NCI-H510A (cell line): Measurements from ENCODE around the gene COL21A1.
A peak's percentile ranks its signal among the peaks of the same experiment; 100 is the strongest.

Experiments used
- DNase-seq: peaks from one replicate; lab custom pipeline; 2025; lab: John Stamatoyannopoulos, UW

COL21A1 gene

DNA sequence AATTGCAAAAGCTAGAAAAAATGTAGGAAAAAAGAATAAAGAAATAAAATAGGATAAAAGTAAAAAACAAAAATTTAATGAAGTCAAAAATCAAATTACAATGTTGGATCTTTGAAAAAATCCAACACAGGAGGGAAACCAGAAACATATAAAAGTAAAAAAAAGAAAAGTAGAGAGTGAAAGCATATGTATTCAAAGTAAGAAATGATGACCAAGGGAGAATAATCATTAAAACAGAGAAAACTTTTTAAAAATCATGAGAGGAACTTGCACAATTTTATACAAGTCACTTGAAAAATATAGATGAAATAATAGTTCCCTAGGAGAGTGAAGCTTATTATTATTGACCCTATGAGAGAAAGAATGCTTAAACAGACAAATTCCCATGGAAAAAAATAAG is 138.2 kb downstream of the COL21A1 start:
- DNase-seq = no peak

GRCh38 chr6:56106231-56106630 is 141.1 kb downstream of the COL21A1 start:
- no peak for DNase-seq

DNA sequence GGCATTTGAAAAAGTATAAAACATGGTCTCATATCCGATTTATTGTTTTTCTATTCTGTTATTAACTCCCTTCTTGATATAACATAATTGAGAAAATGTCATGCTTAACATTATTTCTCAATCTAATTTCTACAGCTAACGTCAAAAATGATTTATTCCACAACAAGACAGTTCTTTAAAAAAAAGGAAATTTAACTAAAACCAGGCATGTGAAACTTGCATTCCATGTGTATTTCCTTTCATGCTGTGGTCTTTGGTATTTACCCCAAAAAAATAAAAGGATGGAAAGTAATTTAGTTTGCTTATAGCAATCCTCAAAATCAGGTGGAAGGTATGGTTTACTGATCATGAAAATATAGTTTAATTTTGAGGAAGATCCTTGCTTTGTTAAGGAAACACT is 142.8 kb downstream of the COL21A1 start:
- no peak for DNase-seq

DNA sequence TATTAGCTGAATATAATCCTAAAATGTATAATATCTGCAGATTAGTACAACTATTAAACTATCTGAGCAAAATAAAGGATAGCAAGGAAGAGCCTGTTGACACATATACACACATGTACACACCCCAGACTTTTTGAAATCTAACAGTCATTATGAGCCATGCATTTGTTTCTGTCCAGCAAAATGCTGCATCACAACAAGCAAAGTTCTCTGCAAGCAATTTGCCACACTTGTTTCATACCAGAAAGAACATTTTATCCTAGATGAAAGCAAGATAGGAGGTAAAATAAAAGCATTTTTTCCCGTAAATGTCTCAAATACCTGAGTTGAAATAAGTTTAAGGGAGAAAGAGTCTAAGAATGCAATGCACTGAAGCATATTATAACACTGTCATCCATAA is 145.2 kb downstream of the COL21A1 start:
- DNase-seq = no peak

DNA sequence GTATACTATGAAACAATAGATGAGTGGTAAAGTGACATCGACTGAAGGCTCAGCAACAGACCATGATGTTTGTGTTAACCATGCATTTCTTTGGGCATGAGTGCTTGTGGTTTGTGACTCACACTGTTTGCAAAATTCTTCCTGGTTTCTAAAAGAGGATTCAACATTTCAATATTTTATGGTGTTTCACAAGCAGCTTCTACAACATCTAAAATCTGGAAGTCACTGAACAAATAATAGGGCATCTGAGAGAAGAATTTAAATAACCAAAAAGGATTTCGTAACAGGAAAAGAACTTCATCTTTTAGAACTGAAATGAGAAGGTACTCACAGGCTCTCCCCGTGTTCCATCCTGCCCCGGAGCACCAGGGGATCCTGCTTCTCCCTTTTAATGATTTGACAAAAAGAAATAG is 146.2 kb downstream of the COL21A1 start:
- peak; percentile 7 for DNase-seq

DNA sequence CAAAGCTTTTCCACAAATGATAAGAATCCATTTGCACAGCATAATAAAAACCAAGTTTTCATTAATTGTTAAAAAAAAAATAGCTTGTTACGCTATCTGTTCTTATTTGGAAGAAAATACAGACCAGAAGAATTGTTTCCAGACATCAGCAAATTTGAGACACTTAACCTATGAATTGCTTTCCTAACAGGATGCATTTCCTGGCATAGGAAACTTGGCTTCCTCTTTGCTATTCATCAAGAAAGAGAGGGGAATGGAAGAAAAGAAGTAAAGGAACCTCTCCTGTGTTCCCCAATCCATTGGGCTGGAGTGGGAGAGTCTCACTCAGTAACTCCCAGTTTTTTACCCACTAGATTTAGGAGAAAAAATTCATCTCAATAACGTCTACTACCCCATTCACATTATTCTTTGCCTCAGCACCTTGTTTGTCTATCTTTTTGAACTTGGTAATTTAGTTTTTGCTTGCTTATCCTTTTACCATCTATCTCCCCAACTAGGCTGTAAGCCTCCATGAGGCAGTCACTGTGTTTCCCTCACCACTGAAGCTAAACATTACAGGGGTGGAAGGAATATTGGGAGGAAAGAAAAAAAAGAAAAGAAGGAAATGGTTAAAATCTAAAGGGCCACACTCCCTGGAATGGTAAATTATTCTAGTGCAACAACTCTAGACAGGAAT is 150.3 kb downstream of the COL21A1 start:
- DNase-seq = no peak

DNA sequence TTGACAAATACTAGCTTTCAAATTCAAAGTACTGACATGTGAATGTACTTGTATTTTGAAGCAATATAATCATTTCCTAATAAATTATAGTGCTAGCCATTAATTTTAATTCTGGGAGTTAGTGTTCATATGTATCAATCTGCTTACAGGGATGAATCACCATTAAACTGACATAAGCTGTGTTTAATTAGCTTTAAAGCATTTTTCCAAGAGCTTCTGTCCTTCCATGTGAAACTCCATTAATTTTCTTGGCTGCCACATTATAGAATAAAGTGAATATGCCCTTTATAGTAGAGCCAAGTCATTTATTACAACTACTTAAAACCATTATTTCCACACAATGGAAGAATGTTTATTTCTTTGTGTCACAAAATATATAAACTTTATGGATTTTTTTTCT is 150.8 kb downstream of the COL21A1 start:
- DNase-seq = no peak

GRCh38 chr6:56093776-56094175 is 153.6 kb downstream of the COL21A1 start:
- no peak for DNase-seq

- DNase-seq = peak; percentile 32
Observed at GRCh38 chr6:56091159-56091869, 156.1 kb downstream of the COL21A1 start.

DNA sequence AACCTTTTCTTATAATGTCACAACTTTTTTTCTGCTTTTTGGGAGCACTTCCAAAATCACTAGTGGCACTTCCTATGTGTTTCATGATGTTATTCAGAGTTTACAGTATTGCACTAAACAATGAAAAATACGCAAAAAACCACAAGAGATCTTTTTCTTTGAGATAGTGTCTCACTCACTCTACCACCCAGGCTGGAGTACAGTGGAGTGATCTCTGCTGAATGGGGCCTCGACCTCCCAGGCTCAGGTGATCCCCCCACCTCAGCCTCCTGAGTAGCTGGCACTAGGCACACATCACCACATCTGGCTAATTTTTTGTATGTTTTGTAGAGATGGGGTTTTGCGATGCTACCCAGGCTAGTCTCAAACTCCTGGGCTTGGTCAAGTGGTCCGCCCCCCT is 158.7 kb downstream of the COL21A1 start:
- DNase-seq = no peak

DNA sequence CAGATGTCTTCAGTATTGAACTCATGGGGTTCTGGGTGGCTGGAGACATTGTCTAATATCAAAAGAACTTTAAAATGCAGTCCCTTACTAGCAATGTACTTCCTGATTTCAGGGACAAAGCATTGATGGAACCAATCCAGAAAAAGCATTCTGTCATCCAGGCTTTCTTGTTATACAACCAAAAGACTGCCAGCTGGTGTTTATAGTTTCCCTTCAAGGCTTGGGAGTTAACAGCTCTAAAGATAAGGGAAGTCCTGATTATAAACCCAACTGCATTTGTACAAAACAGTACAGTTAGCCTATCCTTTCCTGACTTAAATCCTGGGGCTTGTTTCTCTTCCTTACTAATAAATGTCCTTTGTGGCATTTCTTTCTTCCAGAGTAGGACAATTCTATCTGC is 160.0 kb downstream of the COL21A1 start:
- DNase-seq = no peak

DNA sequence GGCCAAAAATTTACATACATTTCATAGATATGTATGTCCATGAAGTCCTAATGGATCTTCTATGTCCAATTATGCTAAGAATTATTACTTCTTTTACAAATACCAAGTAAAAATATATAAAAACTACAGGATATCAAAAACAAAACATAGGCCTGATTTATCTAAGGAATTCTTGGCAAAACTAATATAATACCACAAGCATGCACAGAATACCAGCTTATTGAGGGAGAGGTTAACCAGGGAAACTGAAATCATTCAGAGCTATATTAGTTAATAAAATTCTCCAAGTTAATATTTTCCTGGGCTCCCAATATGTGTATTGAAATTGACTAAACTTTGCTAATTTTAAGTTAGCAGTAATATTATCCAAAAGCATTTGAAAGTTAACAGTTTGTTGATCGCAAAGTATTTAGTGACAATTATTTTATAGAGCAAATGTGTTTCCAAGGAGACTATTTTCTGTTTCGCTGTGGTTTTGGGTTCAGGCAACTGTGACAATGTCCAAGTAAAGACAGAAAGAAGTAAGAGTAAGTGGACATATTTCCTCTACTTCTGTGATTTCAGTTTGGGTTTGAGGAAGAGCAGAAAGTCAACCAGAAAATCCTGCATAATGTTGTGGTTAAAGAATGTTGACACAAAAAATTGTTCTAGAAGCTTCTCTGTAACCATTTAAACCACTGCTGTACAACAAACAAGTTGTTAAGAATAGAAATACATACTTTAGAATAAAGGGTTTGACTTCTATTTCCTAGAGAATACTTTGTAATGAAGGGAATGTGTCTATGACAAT is 167.4 kb downstream of the COL21A1 start:
- DNase-seq = no peak

DNA sequence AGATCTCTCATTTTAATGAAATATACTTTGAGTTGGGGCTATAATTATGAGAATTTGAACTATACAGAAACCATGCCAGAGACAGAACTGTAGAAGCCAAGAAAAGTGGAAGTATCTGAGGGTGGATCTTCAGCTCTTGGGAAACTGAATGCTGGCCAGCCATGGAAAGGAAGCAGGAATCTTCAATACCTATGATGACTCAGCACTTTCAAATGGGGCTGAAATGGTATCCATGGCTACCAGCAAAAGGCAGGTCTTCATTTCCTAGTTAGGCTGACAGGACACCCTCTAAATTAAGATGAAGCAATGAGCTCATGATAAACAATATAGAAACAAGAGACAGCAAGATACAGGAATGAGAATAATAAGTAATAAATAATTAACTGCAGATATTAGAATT is 171.3 kb downstream of the COL21A1 start:
- no peak for DNase-seq

DNA sequence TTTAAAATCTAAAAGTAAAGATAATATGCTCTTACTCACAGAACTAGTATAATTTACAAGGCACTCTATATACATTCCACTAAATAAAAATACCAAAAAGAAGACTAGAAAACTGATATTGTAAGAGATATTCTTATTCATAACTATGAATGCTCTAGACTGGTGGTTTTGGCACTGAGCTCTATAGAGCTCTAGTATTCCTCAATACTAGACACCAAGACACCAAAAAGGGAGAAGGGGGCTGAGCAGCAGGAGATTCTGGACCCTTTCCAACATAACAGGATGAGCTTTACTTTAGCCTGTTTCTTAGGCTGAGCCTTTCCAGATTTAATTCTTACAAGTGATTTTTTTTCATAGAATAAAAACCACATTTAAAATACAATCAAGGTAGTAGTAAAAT is 173.6 kb downstream of the COL21A1 start:
- no peak for DNase-seq

DNA sequence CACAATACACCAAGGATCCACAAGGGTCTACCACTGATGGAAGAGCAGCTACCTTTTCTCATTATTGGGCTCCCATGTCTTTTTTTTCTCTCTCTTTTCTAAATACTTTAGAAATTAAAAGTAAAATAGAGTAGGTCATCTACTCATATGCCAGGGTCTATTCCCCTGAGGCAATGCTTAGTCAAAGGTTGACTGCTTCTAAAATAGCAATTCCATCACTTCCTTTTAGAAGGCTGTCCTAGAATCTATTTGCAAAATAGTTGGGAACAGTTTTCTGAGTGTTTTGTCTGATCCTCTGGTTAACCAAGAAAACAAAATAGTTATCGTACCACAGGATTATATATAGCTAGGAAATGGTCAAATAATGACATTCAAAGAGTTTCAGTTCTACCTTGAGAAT is 174.1 kb downstream of the COL21A1 start:
- DNase-seq = no peak

GRCh38 chr6:56072856-56073255 is 174.5 kb downstream of the COL21A1 start:
- DNase-seq = no peak

GRCh38 chr6:56065408-56065807 is 182.0 kb downstream of the COL21A1 start:
- DNase-seq = no peak

DNA sequence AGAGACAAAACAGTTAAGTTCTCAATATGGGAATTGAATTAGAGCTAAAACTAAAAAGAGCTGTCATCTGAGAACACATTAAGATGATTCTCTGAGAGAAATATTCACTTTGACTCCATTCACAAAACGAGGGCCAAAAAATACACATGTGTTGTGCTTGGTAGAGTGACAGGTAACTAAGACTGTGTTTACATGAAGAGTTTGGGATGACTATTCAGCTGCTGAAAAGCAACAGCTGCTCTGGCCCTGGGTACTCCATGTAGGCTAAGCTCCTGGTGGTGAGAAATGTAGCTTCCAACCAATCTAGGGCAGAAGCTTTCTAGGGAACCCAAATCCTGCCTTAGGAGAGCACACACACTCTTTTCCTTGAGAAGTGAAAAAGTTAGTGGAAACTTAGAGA is 184.5 kb downstream of the COL21A1 start:
- DNase-seq = no peak

GRCh38 chr6:56058636-56059035 is 188.7 kb downstream of the COL21A1 start:
- DNase-seq = no peak

DNA sequence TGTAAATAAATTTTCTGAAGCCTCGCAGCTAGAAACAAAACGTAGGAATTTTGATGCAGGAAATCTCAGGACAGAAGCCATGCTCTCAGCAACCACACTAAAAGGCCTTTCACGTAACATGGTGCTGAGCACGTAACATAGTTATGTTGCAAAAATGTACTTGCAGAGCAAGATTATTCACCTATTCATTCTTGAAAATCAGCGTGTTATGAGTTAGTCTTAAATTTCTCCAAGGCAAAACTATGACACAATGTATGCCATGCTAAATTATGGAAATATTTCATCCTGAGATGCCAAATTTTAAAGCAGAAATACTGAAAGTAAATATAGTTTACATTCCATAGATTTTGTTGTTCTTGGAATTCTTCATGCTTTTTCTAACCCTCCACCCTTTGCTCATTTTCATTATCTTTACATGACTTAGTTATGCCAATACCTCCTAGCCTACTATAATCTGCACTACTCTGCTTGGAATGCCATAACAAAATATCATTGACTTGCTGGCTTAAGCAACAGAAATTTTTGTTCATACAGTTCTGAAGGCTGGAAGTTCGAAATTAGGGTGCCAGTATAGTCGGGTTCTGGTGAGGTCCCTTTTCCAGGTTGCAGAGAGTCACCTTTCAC is 192.2 kb downstream of the COL21A1 start:
- no peak for DNase-seq

DNA sequence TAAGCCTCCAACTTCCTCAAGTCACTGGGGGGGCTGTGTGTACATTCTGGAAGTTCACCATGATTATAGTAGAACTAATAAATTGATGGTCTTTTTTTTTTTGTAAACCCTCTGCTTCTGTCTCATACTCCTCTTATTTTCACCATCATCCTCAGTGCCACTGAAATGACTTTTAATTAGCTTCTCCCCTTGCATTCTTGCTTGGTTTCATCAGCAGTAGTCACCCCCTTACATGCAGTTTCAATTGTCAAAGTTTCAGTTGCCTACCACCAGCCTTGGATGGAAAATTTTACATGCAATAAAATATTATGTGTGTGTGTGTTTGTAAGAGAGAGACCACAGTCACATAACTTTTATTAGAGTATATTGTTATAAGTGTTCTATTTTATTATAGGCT is 196.2 kb downstream of the COL21A1 start:
- DNase-seq = no peak

GRCh38 chr6:56050530-56051201 is 196.7 kb downstream of the COL21A1 start:
- no peak for DNase-seq
